AG04450 (cell line): ENCODE data around the gene CAMK2G. TPM values are rescaled to one million over a fixed set of nuclear protein-coding genes. Genes with fewer than 3 reads are reported as not detected.

ENCODE experiments used
- CTCF ChIA-PET: fragments of 300-600, 350-600 bp; formaldehyde crosslinking; extraction: SDS; loops from one replicate; lab custom pipeline; 2022; ENCODE audit warnings: antibody characterized with exemption, inconsistent platforms; lab: Charles Lee
- POLR2A ChIA-PET: fragments of 350-600 bp; formaldehyde crosslinking; extraction: SDS; loops from one replicate; lab custom pipeline; 2021; ENCODE audit warnings: antibody characterized with exemption, inconsistent platforms; lab: Yijun Ruan, JAX
- DNase-seq: peaks from one replicate; pipeline ENCODE4 v3.0.0-alpha.2; 2011; ENCODE audit warnings: low read depth, low spot score
- H3K27ac ChIP-seq: one replicate; pipeline ENCODE4 v1.5.1; 2012; ENCODE audit warnings: low read depth, low read length, control low read depth
- H3K27me3 ChIP-seq: one replicate; pipeline ENCODE4 v1.6.0; 2012; ENCODE audit warnings: low read length; ENCODE audit not compliant: control insufficient read depth, insufficient read depth
- H3K4me3 ChIP-seq: 2 replicates; pipeline ENCODE4 v1.5.1; 2011; ENCODE audit warnings: mild to moderate bottlenecking, low read depth, low read length, control low read depth
- H3K9me3 ChIP-seq: 2 replicates; pipeline ENCODE4 v1.5.1; 2012; ENCODE audit warnings: low read length; ENCODE audit not compliant: control insufficient read depth, insufficient read depth
- CTCF ChIP-seq: IDR thresholded peaks from 2 replicates; pipeline ENCODE4 v1.5.1; 2011; ENCODE audit warnings: low read depth, low read length, control low read depth, inconsistent platforms
- polyA plus RNA-seq: library from polyadenylated mRNA; depleted of rRNA; stranded (reverse); fragments of >200 nt; gene quantifications from 2 replicates; pipeline ENCODE4 v1.2.3, GENCODE V29; 2011

Gene CAMK2G
- polyA plus RNA-seq, 1 experiment: 22.3 TPM

GRCh38 chr10:73785211-73785720, 89.1 kb downstream of the CAMK2G start, which contains the start of gene ZSWIM8:
Gene ZSWIM8, plus strand, starts transcription at chr10:73785606. Its CDS starts 273 bp downstream, at chr10:73785879.
- CTCF ChIA-PET: no interaction called here
- Histone ChIP-seq H3K27me3 (no peaks in the 10 kb centered on the region), H3K9me3 (peaks cover 4% of the 10 kb centered on the region; the same call in 1 of the 2 replicates), H3K27ac (peak within 1 kb of the TSS; percentile 74), H3K4me3 (peak within 1 kb of the TSS; percentile 83)
- POLR2A ChIA-PET: interaction anchor here (1.2 to 1.6 kb wide), 2 partner anchors 10 to 13 kb away, joined by 5 to 6 read pairs; a partner anchor contains a TSS
- DNase-seq: peak; percentile 84
- 0 out of 2 replicates have a peak, but pooled peaks have one; percentile 5 for TF ChIP-seq CTCF

- no peak overlapping the region for H3K27ac ChIP-seq
- peaks cover 4% of the 10 kb centered on the region; the same call in 1 of the 2 replicates for H3K9me3 ChIP-seq
- H3K27me3 ChIP-seq: no peaks in the 10 kb centered on the region
- ChIA-PET CTCF (no interaction called here), POLR2A (interaction anchor here (1.4 to 2.4 kb wide), 2 partner anchors 11 to 52 kb away, joined by 3 to 28 read pairs; a partner anchor contains a TSS)
- peak overlapping the region; percentile 86 for H3K4me3 ChIP-seq
- no peak for TF ChIP-seq CTCF
- DNase-seq: no peak
Measured at GRCh38 chr10:73782749-73783085, 91.6 kb downstream of the CAMK2G start.

- peak within 1 kb of the TSS; percentile 83 for H3K27ac ChIP-seq
- DNase-seq: peak; percentile 63
- no peaks in the 10 kb centered on the region for H3K27me3 ChIP-seq
- CTCF ChIA-PET: interaction anchor here (0.6 to 1.5 kb wide), 3 partner anchors 97 to 1068 kb away, joined by 3 to 6 read pairs (median 4); no protein-coding TSS in a partner anchor
- H3K9me3 ChIP-seq: peaks cover 4% of the 10 kb centered on the region; the same call in 1 of the 2 replicates
- POLR2A ChIA-PET: interaction anchor here (0.6 to 2.4 kb wide), 6 partner anchors 10 to 52 kb away, joined by 3 to 28 read pairs (median 3); a partner anchor contains a TSS
- peak within 1 kb of the TSS; percentile 86 for H3K4me3 ChIP-seq
- no peak for TF ChIP-seq CTCF
Measured at GRCh38 chr10:73781879-73782748, 92.2 kb downstream of the CAMK2G start, which contains the start of gene CHCHD1. Gene CHCHD1, plus strand, starts transcription at chr10:73782048. Its CDS starts 28 bp downstream, at chr10:73782076.

GRCh38 chr10:73781548-73781878, 92.8 kb downstream of the CAMK2G start:
- CTCF ChIA-PET: interaction anchor here (0.6 to 1.5 kb wide), 3 partner anchors 98 to 1068 kb away, joined by 3 to 6 read pairs (median 4); no protein-coding TSS in a partner anchor
- POLR2A ChIA-PET: interaction anchor here (0.8 to 2.4 kb wide), 5 partner anchors 10 to 51 kb away, joined by 3 to 28 read pairs (median 3); a partner anchor contains a TSS
- peak overlapping the region; percentile 86 for H3K4me3 ChIP-seq
- DNase-seq: no peak
- peak overlapping the region; percentile 83 for H3K27ac ChIP-seq
- H3K27me3 ChIP-seq: no peaks in the 10 kb centered on the region
- TF ChIP-seq CTCF: no peak
- H3K9me3 ChIP-seq: peaks cover 4% of the 10 kb centered on the region; the same call in 1 of the 2 replicates
